Large intestine (tissue), 3 donors: Measurements from ENCODE around the gene FOLR1. TPM values are rescaled to one million over a fixed set of nuclear protein-coding genes. Genes with fewer than 3 reads are reported as not detected.
A peak's percentile ranks its signal among the peaks of the same experiment; 100 is the strongest.
"Not testable (repeated sequence)": the region's sequence is repeated elsewhere in the genome, so short reads cannot be mapped to it uniquely, and the experiment has no call there.

Source experiments
- DNase-seq, 2 donors: peaks; one replicate each; pipeline versions ENCODE4 v3.0.0 to v3.0.0-alpha.2; 2013
- H3K27ac ChIP-seq: one replicate; pipeline ENCODE4 v1.5.1; 2013; ENCODE audit warnings: low read length
- H3K27me3 ChIP-seq: 2 replicates; pipeline ENCODE4 v1.6.1; 2013; ENCODE audit warnings: low read length; ENCODE audit not compliant: control insufficient read depth, insufficient read depth
- H3K36me3 ChIP-seq: 2 replicates; pipeline ENCODE4 v1.6.1; 2013; ENCODE audit warnings: low read length; ENCODE audit not compliant: control insufficient read depth, insufficient read depth
- H3K4me1 ChIP-seq: one replicate; pipeline ENCODE4 v1.6.1; 2013; ENCODE audit warnings: low read length; ENCODE audit not compliant: control insufficient read depth, insufficient read depth
- H3K4me3 ChIP-seq: one replicate; pipeline ENCODE4 v1.5.1; 2013; ENCODE audit warnings: low read length
- H3K9me3 ChIP-seq: one replicate; pipeline ENCODE4 v1.6.1; 2013; ENCODE audit warnings: mild to moderate bottlenecking, low read depth, low read length, moderate library complexity; ENCODE audit not compliant: control insufficient read depth
- WGBS: methylation state at CpG from one replicate; pipeline ENCODE4 v1.1.5; 2013; ENCODE audit warnings: low lambda C conversion rate; ENCODE audit not compliant: insufficient coverage; 5-methylcytosine and 5-hydroxymethylcytosine counted together
- polyA plus RNA-seq: library from polyadenylated mRNA; unstranded; fragments of 120-200 nt; gene quantifications from one replicate; pipeline ENCODE4 v1.2.1, GENCODE V29; 2013

The FOLR1 gene
- polyA plus RNA-seq, 1 donor, result 1.9 TPM

DNA sequence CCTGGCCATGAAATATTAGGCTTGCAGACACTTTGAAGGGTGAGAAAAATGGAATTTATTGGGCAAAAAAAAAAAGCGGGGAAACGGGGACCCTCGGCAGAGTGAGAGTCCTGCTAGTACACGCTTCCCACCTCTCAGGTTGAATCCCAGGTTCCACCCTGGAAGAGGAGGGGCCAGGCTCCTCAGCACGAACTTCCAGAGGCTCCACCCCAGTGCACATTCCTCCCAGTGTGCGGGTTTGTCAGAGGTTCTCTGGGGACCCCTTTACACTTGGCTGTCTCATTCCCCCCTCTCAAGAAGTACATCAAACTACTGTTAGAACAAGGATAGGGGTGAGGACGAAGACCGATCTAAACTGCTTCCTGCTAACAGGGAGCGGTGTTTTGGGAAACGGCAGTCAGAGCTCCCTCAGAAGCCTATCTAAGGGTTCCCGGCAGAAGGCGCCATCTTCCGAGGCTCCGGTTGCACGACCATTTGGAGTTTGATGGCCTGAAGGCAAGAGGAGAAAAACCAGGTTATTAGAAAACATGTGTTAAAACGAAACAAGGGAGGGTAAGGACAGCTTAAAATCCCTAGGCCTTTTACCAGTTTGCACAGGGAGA lies 28.9 kb upstream of the FOLR1 start:
- 95% methylated on average over 6 of the region's 16 CpGs for WGBS
- no peaks in the 10 kb centered on the region for H3K36me3 ChIP-seq
- no peaks in the 10 kb centered on the region for H3K9me3 ChIP-seq
- no peak overlapping the region for H3K27ac ChIP-seq
- no peak for DNase-seq
- peaks cover 4% of the 10 kb centered on the region for H3K4me1 ChIP-seq
- no peak overlapping the region for H3K4me3 ChIP-seq
- H3K27me3 ChIP-seq, result no peaks in the 10 kb centered on the region

DNA sequence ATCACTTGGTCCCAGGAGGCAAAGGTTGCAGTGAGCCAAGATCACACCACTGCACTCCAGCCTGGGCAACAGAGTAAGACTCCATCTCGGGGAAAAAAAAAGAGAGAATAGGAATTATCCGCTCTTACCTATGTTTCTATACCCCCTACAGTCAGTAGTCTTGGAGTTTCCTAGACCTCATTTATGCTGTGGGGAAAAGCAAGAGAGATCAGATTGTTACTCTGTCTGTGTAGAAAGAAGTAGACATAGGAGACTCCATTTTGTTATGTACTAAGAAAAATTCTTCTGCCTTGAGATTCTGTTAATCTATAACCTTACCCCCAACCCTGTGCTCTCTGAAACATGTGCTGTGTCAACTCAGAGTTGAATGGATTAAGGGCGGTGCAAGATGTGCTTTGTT lies 27.8 kb upstream of the FOLR1 start:
- not testable (repeated sequence) for H3K27me3 ChIP-seq, H3K4me1 ChIP-seq, DNase-seq, H3K36me3 ChIP-seq, H3K9me3 ChIP-seq, H3K4me3 ChIP-seq
- H3K27ac ChIP-seq, result peak overlapping the region; percentile 45
- WGBS, result no CpG with 5 or more reads among the region's 3 CpGs

DNA sequence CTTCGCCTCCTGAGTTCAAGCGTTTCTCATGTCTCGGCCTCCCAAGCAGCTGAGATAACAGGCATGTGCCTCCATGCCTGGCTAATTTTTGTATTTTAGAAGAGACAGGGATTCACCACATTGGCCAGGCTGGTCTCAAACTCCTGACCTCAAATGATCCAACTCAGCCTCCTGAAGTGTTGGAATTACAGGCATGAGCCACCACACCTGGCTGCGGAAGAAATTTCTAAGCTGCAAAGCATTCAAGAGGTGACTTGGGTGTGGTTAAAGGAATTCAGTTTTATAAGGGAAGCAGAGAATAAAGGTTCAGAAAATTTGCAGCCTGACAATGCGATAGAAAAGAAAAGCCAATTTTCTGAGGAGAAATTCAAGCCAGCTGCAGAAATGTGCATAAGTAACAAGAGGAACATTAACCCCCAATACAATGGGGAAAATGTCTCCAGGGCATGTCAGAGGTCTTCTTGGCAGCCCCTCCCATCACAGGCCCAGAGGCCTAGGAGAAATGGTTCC lies 22.8 kb upstream of the FOLR1 start:
- peak in 1 of 2 donors; percentile 12 for DNase-seq
- WGBS, result 78% methylated on average over 1 of the region's 5 CpGs

DNA sequence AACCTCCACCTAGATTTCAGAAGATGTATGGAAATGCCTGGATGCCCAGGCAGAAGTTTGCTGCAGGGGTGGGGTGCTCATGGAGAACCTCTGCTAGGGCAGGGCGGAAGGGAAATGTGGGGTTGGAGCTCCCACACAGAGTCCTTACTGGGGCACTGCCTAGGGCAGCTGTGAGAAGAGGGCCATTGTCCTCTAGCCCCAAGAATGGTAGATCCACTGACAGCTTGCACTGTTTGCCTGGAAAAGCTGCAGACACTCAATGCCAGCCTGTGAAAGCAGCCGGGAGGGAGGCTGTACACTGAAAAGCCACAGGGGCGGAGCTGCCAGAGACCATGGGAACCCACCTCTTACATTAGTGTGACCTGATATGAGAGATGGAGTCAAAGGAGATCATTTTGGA lies 22.2 kb upstream of the FOLR1 start:
- H3K9me3 ChIP-seq, DNase-seq, H3K27me3 ChIP-seq, H3K36me3 ChIP-seq, H3K4me3 ChIP-seq: not testable (repeated sequence)
- H3K27ac ChIP-seq, result peak overlapping the region; percentile 76
- peaks cover 35% of the 10 kb centered on the region for H3K4me1 ChIP-seq
- no CpG with 5 or more reads among the region's 3 CpGs for WGBS

More for the DNA sequence above, 22.8 kb upstream of the FOLR1 start:
- H3K27me3 ChIP-seq, H3K4me3 ChIP-seq, H3K36me3 ChIP-seq, H3K9me3 ChIP-seq: not testable (repeated sequence)
- Histone ChIP-seq H3K27ac (peak overlapping the region; percentile 76), H3K4me1 (peaks cover 30% of the 10 kb centered on the region)

DNA sequence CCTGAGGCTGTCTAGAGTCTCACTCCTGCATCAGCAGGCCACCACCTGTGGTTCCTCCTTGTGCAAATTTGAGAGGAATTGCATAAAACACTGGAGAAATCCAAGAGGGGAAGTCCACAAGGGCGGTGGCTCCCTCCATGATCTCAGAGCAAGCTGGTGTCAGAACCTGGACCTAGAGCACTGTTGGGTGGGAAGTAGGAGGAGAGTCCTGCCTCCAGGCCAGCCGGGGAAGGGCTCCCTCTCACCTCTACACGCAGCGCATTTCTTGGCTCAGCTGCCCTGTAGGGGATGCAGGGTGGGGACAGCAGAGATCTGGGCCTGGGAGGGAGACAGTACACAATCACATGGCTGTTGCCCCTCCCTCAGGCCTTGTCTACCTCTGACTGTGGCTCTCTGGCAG lies 19.9 kb upstream of the FOLR1 start:
- H3K27me3 ChIP-seq, result not testable (repeated sequence)
- WGBS, result no CpG with 5 or more reads among the region's 4 CpGs

DNA sequence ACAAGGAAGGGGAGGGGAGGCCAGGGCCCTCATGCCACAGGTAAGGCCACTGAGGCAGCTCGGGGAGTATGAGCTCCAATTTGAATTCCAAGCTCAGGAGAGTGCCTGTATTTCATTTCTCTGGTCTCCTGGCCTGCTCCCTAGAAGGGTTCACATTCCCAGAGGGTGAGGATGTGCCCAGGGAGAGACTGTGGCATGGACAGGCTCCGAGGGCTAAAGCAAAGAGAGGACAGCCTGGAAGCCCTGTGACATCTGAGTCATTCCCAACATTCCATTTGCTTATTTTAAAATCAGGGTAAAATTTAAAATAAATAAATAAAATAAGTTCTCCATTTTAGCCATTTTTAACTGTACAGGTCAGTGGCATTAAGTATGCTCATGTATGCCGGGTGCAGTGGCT lies 18.6 kb upstream of the FOLR1 start:
- Histone ChIP-seq H3K27me3 (no peaks in the 10 kb centered on the region), H3K4me1 (peaks cover 53% of the 10 kb centered on the region), H3K9me3 (no peaks in the 10 kb centered on the region), H3K27ac (peak overlapping the region; percentile 54), H3K36me3 (no peaks in the 10 kb centered on the region), H3K4me3 (no peak overlapping the region)
- DNase-seq, result no peak
- no CpG with 5 or more reads among the region's 3 CpGs for WGBS

More for the DNA sequence above, 19.9 kb upstream of the FOLR1 start:
- not testable (repeated sequence) for DNase-seq, H3K9me3 ChIP-seq, H3K4me3 ChIP-seq, H3K27ac ChIP-seq, H3K36me3 ChIP-seq
- H3K4me1 ChIP-seq, result peaks cover 45% of the 10 kb centered on the region

DNA sequence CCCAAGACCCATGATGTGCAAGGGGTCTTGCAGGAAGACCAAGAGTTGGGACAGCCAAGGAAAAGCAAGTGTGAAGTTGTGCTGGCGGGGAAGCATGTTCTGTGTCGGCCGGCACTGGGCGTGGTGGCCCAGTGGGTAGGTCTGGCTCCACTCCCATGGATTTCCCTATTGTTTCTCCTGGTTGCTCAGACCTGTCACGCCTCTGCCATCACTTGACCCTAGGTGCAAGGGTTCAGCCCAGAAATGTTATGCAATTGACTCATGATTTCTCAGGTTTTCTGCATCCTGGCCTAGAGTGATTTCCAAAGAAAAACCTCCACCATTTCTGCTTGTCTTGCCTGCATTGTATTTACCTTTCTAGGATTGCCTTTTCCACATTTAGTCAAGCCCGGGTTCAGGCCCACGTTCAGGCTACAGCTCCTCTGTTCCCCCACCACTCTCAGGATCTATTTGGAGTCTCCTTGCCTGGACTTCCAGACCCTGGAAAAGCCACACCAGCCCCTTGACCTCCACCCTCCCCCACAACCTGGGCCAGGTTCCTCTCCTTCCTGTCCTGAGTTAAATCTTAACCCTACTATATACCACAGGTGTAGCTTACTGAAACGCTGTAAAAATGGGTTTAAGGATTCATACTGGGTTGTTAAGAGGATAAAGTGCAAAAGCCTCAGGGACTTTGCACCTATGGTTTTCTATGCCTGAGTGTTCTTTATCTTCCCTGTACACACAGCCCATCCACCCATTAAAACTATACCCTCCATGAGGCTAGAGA lies 17.5 kb upstream of the FOLR1 start:
- WGBS, result no CpG with 5 or more reads among the region's 8 CpGs
- H3K27ac ChIP-seq, result peak overlapping the region; percentile 95
- peak; percentile 84 to 91 for DNase-seq

DNA sequence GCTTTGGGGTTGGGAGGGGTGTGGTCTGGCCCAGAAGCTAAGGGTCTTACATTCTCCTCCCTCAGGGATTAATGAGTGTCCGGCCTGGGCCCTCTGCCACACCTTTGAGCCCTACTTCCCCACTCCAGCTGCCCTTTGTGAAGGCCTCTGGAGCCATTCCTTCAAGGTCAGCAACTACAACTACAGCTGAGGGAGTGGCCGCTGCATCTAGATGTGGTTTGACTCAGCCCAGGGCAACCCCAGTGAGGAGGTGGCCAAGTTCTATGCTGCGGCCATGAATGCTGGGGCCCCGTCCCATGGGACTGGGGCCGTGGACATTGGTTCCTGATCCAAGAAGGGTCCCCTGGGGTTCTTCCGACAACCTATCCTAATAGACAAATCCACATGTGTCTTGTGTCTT lies 14.3 kb upstream of the FOLR1 start:
- Histone ChIP-seq H3K4me1 (peaks cover 36% of the 10 kb centered on the region), H3K9me3 (no peaks in the 10 kb centered on the region), H3K4me3 (no peak overlapping the region), H3K36me3 (no peaks in the 10 kb centered on the region), H3K27me3 (no peaks in the 10 kb centered on the region), H3K27ac (peak overlapping the region; percentile 39)
- DNase-seq, result peak in 1 of 2 donors; percentile 56
- WGBS, result no CpG with 5 or more reads among the region's 6 CpGs

More for the DNA sequence above, 17.5 kb upstream of the FOLR1 start:
- H3K27me3 ChIP-seq, result no peaks in the 10 kb centered on the region
- H3K36me3 ChIP-seq, result no peaks in the 10 kb centered on the region
- H3K4me3 ChIP-seq, result no peak overlapping the region
- H3K4me1 ChIP-seq, result peaks cover 47% of the 10 kb centered on the region
- H3K9me3 ChIP-seq, result no peaks in the 10 kb centered on the region

DNA sequence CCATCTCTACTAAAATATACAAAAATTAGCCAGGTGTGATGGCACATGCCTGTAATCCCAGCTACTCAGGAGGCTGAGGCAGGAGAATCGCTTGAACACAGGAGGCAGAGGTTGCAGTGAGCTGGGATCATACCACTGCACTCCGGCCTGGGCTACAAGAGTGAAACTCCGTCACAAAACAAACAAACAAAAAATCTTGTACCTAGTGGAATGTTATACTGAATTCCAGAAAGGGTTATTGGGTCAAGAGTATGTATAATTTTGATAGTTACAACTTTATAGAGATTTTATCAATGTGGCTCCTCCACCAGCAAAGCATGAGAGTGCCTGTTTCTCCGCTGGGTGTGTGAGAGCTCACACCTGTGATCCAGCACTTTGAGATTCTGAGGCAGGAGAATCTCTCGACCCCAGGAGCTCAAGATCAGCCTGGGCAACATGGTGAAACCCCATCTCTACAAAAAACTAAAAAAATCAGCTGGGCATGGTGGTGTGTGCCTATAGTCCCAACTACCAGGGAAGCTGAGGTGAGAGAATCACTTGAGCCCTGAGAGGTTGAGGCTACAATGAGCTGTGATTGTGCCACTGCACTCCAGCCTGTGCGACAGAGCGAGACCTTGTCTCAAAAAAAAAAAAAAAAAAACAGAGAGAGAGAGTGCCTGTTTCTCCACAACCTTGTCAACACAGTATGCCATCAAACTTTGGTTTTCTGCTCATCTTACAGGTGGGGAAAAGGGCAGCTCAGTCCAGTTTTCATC lies 12.7 kb upstream of the FOLR1 start:
- WGBS, result no CpG with 5 or more reads among the region's 7 CpGs
- H3K27me3 ChIP-seq, result no peaks in the 10 kb centered on the region
- H3K9me3 ChIP-seq, result no peaks in the 10 kb centered on the region
- no peak overlapping the region for H3K27ac ChIP-seq
- no peaks in the 10 kb centered on the region for H3K36me3 ChIP-seq
- H3K4me3 ChIP-seq, result no peak overlapping the region
- peaks cover 23% of the 10 kb centered on the region for H3K4me1 ChIP-seq
- no peak for DNase-seq

DNA sequence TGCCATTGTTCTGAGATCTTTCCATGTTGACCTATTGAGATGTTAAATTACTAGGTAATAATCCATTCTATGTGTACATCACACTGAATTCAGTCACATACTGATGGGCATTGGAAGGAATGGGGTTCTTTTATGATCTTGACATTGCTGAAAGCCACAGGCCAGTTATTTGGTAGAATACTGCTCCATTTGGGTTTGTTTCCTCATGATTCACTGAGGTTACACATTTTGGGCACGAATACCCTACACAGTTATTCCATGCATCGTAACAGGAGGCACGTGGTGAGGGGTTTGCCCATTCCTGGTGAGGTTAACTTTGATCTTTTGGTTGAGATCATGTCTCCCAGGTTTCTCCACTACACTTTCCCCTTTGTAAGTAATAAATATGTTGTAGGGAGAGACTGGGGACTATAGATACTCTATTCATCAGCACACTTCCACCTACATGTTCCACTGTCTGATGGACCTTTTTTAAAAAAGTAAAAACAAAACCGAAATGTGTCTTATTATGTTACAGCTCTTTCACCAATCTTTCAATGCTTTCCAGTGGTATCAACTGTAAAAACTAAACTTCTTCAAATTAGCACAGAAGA lies 12.0 kb upstream of the FOLR1 start:
- 100% methylated on average over 1 of the region's 4 CpGs for WGBS
- Histone ChIP-seq H3K4me3 (no peak overlapping the region), H3K36me3 (no peaks in the 10 kb centered on the region), H3K9me3 (no peaks in the 10 kb centered on the region), H3K4me1 (peaks cover 17% of the 10 kb centered on the region), H3K27me3 (no peaks in the 10 kb centered on the region), H3K27ac (no peak overlapping the region)
- DNase-seq, result no peak
